Activated CD4-positive, alpha-beta T cell treated with anti-CD3 and anti-CD28 coated beads for 24 hours (primary cell): ENCODE results near the gene MBP.
"Not testable (repeated sequence)": the region's sequence is repeated elsewhere in the genome, so short reads cannot be mapped to it uniquely, and the experiment has no call there.

ENCODE experiments used
- DNase-seq, 2 donors: peaks; one replicate each; pipeline ENCODE4 v3.0.0-alpha.2; 2020; ENCODE audit warnings: low read depth in 2 of 2

Gene MBP

DNA sequence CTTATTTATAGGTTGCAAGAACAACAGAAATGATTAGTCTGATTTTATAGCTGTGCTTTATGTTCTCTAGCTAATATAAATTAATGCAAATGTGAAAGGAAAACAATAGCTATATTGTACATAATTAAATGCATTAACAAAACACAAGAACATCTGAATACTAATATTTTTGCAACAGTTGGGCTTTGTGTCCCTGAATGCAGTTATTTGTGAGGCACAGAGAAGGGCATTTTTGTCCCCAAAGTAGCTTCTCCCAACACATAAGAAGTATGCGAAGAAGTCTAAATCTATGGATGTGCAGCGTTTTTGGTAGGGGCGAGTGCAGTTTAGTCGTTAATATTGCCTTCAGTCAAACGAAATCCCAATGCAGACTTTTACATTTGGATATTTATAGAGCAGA lies 110.0 kb downstream of the MBP start:
- no peak for DNase-seq

DNA sequence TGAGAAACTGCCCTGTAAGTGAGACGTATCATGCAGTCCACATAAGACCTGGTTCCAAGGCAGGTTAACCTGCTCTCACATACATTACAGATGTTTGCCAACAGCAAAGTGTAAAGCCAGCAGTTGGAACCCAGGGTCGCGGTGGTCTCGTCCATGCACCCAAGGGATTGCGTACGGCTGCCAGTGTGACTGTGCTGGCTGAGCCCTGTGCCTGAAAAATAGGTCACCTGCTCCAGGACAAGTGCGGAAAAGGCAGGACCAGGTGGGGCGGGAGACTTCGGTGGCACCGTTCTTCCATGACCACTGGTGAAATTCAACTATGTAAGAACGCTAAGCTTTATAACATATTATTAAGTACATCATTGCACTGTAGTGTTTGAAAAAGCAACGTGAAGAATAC lies 110.5 kb downstream of the MBP start:
- DNase-seq = no peak

- DNase-seq = not testable (repeated sequence)
Observed at GRCh38 chr18:77021478-77021877, 111.1 kb downstream of the MBP start.

GRCh38 chr18:77021075-77021474 lies 111.5 kb downstream of the MBP start:
- DNase-seq = no peak

DNA sequence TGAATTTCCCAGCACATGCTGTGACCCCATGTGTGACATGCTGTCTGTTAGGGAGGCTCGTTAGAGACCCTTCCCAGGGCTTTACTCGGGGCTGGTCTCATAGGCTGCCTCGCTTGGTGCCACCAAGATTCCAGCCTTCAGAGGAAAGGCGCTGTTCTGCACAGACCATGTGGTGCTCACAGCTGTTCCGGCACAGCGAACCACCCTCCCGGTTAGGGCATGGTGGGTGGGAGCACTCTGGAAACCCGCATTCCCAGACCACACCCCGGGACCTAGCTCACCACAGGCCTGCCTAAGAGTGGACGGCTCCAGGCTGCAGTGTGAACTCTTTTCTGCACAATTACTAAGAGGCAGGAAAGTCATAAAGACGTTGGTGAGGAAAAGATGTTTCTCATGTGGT lies 112.0 kb downstream of the MBP start:
- DNase-seq = no peak

DNA sequence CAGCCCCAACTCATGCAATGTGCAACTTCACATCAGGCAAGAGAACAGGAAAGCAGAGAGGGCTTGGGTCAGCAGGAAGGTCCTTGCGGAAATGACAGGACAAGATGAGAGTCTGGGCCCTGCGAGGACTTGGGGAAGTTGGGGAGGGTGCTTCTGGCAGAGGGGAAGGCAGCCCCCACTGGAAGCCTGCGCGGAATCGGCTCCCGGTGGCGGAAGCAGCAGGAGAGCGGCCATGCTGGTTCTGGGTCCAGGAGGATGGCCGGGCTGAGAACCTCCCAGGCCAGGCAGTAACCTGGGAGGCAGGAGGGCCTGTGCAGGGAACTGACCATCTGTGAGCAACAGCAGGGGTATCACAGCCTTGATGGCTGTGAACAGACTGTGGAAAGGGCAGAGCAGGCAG lies 112.9 kb downstream of the MBP start:
- no peak for DNase-seq

GRCh38 chr18:77018650-77019049 lies 113.9 kb downstream of the MBP start:
- DNase-seq = not testable (repeated sequence)

DNA sequence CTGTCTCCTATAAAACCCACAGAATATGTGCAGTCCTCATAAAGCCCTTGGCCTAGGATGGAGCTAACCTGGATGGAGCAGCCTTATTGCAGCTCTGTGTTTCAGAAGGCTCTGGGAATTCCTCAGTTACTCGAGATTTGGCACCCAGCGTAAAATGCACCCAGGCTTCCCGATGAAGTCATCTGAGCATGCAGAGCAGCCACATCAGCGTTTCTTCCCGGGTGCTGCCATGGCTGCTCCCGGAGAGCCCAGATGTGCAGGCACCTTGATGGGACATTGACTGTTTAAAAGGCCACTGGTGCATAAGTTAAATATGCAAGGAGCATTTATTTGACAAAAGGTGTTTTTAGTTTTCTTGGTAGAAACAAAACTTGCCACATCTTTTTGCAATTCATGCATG lies 115.2 kb downstream of the MBP start:
- DNase-seq = no peak

- DNase-seq = no peak
Observed at GRCh38 chr18:77016936-77017335, 115.6 kb downstream of the MBP start.

DNA sequence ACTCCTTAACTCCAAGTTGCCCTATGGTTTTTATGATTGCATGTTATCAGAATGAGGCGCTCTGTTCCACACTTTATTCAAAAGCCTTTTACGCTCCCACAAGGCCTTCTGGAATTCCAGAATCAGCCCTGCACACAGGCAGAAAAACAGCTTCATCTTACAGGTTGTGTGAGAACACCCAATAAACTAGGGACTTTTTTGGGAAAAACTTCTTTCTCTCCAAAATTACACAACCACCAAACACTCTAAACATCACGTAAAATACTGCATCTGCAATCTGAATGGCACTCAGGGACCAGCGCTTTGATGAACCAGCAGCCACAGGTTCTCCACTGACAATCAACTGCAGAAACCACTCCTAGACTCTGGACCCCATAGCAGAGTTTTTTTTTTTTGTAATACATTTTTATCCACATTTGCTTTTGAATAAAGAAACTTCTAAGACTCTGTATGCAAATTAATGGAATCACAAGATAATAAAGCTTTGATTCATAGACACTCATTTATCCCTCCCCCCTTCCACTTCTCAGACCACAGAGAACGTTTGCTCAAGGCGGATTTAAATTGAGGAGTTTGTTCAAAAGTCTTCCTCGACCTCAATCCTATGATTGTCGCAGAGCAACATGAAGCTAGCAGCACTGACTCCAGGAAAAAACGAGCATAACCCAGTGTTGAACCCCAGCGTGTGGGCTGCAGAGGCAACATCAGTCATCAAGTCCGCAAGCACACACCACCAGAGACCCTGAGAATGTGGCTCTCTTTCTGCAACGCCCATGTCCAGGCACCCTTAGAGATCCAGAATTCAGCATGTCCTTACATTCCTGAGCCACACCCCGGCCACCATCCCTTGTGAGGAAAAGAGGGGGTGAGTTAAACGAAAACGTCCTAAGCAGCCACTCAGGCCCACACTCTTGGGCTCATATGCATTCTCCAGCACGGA lies 116.5 kb downstream of the MBP start:
- no peak for DNase-seq

- no peak for DNase-seq
Observed at GRCh38 chr18:77015169-77015568, 117.4 kb downstream of the MBP start.

GRCh38 chr18:77014538-77014937 lies 118.0 kb downstream of the MBP start:
- DNase-seq = no peak

DNA sequence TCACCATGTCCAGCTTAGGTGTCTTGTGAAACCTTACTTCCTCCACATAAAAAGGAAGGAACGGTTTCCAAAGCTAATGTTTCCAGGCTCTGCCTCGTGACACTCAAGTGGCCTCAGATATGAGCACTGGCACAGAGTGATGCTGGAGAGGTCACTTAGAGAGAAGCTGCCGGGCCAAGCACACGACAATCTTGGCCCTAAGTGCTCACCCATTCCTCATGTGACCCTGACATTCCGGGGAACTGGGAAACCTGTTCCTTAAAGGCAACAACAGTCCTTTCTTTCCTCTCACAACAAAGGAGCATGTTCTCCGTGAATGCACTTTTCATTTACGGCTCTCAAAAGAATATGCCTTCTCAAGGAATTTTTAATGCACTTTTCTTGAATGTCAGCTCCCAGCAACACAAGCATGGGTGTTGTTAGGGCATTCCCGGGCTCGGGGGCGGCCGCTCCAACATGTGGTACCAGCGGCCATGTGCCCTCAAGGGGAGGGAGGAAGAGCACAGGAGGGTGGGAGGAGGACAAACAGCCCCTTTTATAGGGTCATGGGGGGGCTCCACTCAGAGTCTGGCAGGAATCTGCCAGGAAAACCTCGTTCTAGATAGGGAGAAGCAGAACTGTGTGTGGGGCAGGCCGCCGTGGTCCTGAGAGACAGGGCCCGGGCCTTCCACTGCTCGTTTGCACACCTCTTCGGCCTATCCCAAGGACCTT lies 118.6 kb downstream of the MBP start:
- DNase-seq = no peak

DNA sequence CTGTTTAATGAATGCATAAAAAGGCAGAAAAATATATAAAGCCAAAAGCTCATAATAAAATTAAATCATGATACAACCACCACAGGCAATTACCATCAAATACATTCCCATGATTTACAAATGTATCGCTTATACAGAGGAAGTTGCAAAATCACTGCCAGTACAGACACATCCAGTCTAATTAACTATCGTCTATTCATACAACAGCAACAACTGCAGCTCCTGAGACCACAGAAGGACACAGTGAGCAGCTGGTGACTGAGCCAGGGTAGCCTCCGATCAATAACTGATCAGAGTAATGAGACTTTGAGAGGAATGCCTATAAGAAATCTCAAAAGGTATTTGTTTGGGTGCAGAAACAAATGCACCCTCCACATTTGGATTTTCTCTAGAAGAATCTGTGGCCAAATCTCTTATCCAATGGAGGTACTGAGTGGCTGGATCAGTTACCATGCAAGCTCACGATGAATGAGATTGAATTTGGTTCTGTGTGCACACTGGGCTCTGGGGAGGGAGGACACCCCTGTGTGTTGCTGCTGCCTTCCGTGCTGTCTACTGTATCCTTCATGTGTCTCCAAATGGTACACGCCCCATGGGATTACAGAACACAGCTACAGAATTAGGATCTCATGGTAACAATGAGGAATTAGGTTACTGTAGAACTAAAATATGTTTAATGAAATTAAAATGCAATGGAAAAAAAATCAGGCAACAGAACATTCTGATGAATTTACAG lies 119.6 kb downstream of the MBP start:
- DNase-seq = no peak

- no peak for DNase-seq
Observed at GRCh38 chr18:77012120-77012519, 120.5 kb downstream of the MBP start.

GRCh38 chr18:77009675-77010074 lies 122.9 kb downstream of the MBP start:
- no peak for DNase-seq

DNA sequence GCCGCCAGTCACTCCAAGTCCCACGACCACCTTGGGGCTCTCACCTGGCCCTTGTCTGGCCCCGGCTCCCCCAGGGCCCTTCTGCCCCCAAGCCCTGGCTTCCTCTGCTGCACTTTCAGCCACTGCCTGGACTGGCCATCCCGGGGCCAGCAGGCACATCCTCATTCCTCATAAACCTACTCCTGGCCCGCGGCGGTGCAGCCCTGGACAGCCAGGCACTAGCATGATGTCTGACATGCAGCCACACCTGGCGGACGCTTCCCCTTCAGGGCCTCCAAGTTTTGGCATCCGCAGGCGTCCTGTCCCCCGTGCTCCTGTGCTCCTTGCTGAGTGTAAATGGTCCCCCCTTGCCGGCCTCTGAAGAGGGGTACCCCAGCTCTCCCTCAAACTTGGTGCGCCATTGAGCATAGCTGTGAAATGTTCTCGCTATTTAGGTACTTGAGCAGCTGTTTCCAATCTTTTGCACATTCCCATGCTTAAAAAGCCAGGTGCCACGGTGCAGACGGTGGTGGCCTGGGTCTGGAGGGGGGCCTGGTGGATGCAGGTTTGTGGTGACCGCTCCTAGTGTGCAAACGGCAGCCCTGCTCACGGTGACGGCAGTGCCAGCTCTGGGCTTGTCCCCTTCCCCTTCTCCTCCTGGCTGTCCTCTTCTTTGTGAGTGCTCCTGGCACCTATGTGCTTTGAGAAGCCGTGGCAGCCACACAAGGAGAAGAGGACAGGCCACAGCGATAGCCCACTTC lies 123.8 kb downstream of the MBP start:
- no peak for DNase-seq

DNA sequence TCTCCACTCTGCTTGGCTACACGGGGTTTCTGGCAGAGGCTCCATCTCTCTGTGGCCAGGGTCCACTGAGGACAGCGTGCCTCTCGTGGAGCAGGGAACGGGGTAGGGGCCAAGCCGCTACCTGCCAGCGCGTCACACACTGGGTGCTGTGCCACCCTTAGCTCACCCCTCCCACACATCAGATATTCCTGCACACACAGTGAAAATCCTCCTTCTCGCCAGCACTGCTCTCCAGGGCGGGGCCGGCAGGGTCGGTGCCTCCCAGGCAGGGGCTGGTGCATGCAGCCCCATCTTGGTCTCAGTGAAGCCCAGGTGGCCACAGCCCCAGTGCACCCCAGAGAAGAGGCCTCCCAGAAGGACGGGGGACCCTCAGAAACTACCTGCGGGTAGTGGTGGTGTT lies 124.6 kb downstream of the MBP start:
- DNase-seq = no peak

GRCh38 chr18:77007251-77007650 lies 125.3 kb downstream of the MBP start:
- no peak for DNase-seq

- DNase-seq = no peak
Observed at GRCh38 chr18:77006305-77007175, 126.0 kb downstream of the MBP start.
